ENCODE results near the gene KMT2B.

- TF ChIP-seq, protein P1, sequence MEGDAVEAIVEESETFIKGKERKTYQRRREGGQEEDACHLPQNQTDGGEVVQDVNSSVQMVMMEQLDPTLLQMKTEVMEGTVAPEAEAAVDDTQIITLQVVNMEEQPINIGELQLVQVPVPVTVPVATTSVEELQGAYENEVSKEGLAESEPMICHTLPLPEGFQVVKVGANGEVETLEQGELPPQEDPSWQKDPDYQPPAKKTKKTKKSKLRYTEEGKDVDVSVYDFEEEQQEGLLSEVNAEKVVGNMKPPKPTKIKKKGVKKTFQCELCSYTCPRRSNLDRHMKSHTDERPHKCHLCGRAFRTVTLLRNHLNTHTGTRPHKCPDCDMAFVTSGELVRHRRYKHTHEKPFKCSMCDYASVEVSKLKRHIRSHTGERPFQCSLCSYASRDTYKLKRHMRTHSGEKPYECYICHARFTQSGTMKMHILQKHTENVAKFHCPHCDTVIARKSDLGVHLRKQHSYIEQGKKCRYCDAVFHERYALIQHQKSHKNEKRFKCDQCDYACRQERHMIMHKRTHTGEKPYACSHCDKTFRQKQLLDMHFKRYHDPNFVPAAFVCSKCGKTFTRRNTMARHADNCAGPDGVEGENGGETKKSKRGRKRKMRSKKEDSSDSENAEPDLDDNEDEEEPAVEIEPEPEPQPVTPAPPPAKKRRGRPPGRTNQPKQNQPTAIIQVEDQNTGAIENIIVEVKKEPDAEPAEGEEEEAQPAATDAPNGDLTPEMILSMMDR (IDR thresholded peaks at IDR 0.05) = no peak
- TF ChIP-seq POLR2A (IDR thresholded peaks at IDR 0.05) = no peak
- no peak for TF ChIP-seq EP300 (IDR thresholded peaks at IDR 0.05)
Measured at GRCh38 chr19:35760711-35761349, 43.0 kb downstream of the KMT2B start.
